ENCODE measurements around the gene RIMBP2.

GRCh38 chr12:130513556-130513955 lies 202.5 kb downstream of the RIMBP2 start:
- no peak for TF ChIP-seq CTCF (IDR thresholded peaks at IDR 0.05; ENCODE audit: low read length)
- no peak for TF ChIP-seq EZH2 (IDR thresholded peaks at IDR 0.05; ENCODE audit: borderline replicate concordance, low read length)
